Measurements from ENCODE around the gene UAP1. TPM values are rescaled to one million over a fixed set of nuclear protein-coding genes. Genes with fewer than 3 reads are reported as not detected.

UAP1 gene
- total RNA-seq, 2 donors from 2014 or later = 30.8 to 31.5 TPM

DNA sequence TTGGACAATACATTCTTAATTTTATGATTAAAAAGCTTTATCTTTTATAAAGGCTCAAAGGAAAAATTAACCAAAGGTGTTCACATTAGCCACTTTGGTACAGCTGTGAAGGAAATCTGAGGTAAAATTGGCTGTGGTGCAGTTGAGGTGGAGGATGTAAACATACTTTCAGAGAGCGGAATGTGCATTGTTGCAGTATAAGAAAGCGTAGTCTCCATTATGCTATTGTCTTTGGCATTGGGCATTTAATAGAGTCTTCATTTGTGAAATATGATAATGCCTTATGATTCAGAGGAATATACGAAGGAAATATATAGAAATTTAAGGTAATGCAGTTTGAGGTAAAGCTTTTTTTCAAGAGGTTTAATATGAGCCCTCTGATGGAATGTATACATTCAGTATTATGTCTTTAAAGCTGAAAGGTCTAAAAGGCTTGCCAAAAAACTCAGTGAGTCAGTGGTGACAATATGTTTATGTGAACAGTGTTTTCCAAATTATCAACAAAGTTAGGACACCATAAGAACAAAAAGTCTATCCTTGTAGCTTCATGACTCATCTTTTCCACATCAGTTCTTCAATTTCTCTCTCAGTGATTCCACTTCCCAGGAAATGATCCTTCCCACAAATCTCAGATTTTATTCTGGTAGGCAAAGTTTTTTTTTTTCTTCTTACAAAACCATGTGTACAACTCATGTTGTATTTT lies 43.9 kb downstream of the UAP1 start:
- no peak for ATAC-seq
- no peaks in the 10 kb centered on the region for H3K9me3 ChIP-seq (ENCODE audit: control insufficient read depth, low read length, poor library complexity, severe bottlenecking)
- H3K27ac Mint-ChIP-seq = no peak overlapping the region
- H3K4me1 Mint-ChIP-seq = no peaks in the 10 kb centered on the region
- no peak overlapping the region for H3K4me3 Mint-ChIP-seq
- no peaks in the 10 kb centered on the region for H3K27me3 Mint-ChIP-seq
- DNase-seq = no peak
- peaks cover 2% of the 10 kb centered on the region for H3K36me3 Mint-ChIP-seq (ENCODE audit: low read depth)

DNA sequence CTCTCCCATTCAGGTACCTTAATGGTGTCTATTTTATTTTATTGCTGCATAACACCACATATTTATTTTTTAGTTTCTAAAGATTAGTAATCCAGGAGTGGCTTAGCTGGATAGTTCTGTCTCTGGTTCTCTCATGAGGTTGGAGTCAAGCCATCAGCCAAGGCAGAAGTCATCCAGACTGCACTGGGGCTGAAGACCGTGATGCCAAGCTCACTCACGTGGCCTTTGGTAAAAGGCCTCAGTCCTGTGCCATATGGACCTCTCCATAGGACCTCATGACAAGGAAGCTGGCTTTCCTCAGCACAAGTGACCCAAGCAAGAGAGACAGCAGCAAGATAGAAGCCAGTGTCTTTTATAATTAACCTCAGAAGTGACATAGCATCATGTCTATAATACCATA lies 47.8 kb downstream of the UAP1 start:
- ATAC-seq = no peak
- Mint-ChIP-seq H3K4me1 (no peaks in the 10 kb centered on the region), H3K27ac (no peak overlapping the region), H3K27me3 (no peaks in the 10 kb centered on the region), H3K4me3 (no peak overlapping the region), H3K36me3 (ENCODE audit: low read depth) (no peaks in the 10 kb centered on the region)
- no peak for DNase-seq
- H3K9me3 ChIP-seq (ENCODE audit: control insufficient read depth, low read length, poor library complexity, severe bottlenecking) = no peaks in the 10 kb centered on the region

DNA sequence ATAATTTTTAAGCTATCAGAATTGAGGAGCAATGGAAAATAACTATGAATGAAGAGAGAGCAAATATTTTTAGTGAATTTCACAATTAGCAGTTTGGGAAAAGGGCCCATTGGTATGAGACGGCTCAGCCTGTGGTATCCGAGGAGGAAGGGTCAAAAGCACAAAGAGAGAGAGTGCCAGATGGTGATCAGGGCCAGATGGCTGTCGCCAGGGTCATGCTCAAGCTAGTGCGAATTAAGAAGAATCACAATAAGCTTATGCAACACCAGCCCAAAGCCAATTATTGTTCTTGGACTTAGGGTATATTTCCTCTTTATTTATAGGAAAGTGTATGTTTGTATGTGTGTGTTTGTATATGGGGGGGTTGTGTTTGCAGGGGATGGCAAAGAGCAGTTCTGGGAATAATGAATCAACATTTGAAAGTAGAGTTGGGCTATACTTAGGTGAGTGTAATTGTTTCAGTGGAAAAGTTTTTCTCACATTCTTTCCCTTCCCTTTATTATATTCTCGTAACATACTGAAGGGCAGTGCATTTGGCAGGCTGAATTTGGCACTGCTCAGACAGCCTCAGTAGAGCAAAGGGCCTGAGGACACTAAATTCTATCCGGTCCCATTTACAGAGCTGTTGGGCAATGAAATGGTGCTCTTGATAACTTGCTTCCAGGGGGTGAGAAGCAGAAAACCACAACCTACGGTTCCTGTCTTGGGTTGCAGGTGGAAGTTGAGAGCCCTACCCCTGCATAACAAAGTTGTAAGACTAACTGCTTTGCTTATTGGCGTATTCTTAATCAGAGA lies 51.3 kb downstream of the UAP1 start:
- Mint-ChIP-seq H3K4me3 (no peak overlapping the region), H3K27me3 (no peaks in the 10 kb centered on the region), H3K36me3 (ENCODE audit: low read depth) (no peaks in the 10 kb centered on the region), H3K4me1 (no peaks in the 10 kb centered on the region), H3K27ac (peak overlapping the region; percentile 56)
- DNase-seq (no peak), ATAC-seq (no peak)
- H3K9me3 ChIP-seq (ENCODE audit: control insufficient read depth, low read length, poor library complexity, severe bottlenecking) = no peaks in the 10 kb centered on the region

DNA sequence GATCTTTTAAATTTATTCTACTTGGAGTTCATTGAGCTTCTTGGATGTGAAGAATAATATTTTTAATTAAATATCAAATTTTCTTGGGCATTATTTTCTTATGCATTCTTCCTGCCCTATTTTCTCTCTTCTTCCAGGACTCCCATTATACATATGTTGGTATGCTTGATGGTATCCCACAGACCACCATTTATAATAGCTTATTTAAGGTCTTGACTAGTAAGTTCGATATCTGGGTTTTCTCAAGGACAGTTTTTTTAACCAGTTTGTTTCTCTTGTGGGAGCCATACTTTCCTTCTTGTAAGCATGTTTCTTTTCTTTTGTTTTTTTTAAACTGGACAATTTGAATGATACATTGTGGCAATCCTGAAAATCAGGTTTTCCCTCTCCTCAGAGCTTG lies 55.3 kb downstream of the UAP1 start:
- no peaks in the 10 kb centered on the region for H3K36me3 Mint-ChIP-seq (ENCODE audit: low read depth)
- H3K27me3 Mint-ChIP-seq = no peaks in the 10 kb centered on the region
- H3K9me3 ChIP-seq (ENCODE audit: control insufficient read depth, low read length, poor library complexity, severe bottlenecking) = no peaks in the 10 kb centered on the region
- DNase-seq = no peak
- no peak for ATAC-seq
- no peak overlapping the region for H3K4me3 Mint-ChIP-seq
- no peak overlapping the region for H3K27ac Mint-ChIP-seq
- H3K4me1 Mint-ChIP-seq = no peaks in the 10 kb centered on the region

DNA sequence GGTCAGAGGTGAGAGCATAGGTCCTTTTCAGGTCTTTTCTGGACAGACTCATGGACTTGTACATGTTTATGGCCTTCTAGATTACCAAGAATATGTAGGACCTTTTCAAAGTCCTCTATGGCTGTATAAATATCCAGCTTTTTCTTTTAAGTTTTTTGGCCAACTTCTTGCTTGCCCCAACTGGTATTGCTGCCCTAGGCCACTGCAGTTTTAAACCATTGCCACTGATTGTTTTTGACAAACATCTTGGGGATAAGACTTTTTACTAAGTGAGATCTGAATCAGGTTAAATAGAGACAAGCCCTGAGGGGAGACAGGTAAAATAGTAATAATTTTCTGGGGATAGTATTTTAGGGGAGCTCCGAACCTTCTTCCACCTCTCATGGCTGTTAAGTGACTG lies 56.0 kb downstream of the UAP1 start:
- Mint-ChIP-seq H3K4me1 (no peaks in the 10 kb centered on the region), H3K4me3 (no peak overlapping the region), H3K27me3 (no peaks in the 10 kb centered on the region), H3K27ac (no peak overlapping the region), H3K36me3 (ENCODE audit: low read depth) (no peaks in the 10 kb centered on the region)
- DNase-seq (no peak), ATAC-seq (no peak)
- peaks cover 1% of the 10 kb centered on the region for H3K9me3 ChIP-seq (ENCODE audit: control insufficient read depth, low read length, poor library complexity, severe bottlenecking)

DNA sequence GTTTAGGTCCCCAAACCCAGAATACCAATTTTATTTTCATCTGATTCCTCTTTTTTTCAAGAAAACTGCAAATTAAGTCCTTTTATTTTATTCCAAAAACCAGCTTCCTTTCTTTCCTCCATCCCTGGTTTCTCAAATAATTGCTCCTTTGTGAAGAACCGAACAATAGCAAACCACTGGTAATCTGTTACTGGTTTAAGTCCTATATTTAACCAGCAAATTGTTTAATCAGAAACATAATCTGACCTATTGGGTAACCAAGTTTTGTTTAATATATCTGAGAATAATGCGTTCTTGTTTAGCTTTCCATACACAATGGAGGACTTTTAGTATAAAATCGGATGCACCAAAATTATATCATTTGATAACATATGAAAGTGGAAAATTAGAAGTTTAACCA lies 57.6 kb downstream of the UAP1 start:
- Mint-ChIP-seq H3K27me3 (peaks cover 7% of the 10 kb centered on the region), H3K4me1 (no peaks in the 10 kb centered on the region), H3K4me3 (no peak overlapping the region), H3K36me3 (ENCODE audit: low read depth) (peaks cover 5% of the 10 kb centered on the region), H3K27ac (no peak overlapping the region)
- ATAC-seq (no peak), DNase-seq (no peak)
- H3K9me3 ChIP-seq (ENCODE audit: control insufficient read depth, low read length, poor library complexity, severe bottlenecking) = peaks cover 3% of the 10 kb centered on the region

DNA sequence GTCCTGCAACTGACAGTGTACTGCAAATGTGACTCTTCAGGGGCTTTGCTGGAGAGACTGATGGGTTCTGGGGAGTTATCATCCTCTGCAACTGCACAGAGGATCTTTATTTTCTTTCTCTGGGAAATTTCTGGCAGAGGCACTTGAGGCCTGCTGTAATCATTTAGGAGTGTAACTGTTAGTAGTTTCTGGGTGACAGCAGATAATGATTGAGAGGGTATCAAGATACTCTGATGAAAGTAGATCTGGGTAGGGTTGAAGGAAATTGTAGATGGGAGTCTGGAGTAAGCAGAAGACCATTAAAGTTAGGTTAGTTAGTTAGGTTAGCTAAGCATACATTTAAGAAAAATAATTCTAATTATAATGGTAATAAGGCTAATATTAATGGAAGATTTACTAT lies 59.7 kb downstream of the UAP1 start:
- no peak overlapping the region for H3K4me3 Mint-ChIP-seq
- H3K36me3 Mint-ChIP-seq (ENCODE audit: low read depth) = peaks cover 5% of the 10 kb centered on the region
- H3K27me3 Mint-ChIP-seq = peaks cover 28% of the 10 kb centered on the region
- peaks cover 2% of the 10 kb centered on the region for H3K4me1 Mint-ChIP-seq
- peaks cover 3% of the 10 kb centered on the region for H3K9me3 ChIP-seq (ENCODE audit: control insufficient read depth, low read length, poor library complexity, severe bottlenecking)
- DNase-seq (no peak), ATAC-seq (no peak)
- no peak overlapping the region for H3K27ac Mint-ChIP-seq

DNA sequence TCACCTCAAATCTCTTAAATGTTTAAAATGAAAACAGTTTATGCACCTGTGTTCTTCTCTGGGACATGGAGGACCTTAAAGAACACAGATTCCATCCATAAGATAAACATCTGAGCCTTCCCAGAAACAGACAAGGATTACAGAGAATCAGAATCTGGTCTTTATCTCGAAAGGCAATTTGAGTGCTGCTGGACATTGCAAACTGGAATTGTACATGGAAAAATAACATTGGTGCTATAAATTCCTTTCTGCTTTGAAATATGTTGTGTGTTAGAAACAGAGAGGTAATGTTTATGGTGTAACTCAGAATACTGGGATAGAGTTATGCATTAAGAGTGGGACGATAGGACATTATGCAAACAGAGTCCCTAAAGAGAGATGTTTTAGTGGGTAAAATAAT lies 64.2 kb downstream of the UAP1 start:
- H3K4me3 Mint-ChIP-seq = no peak overlapping the region
- no peak overlapping the region for H3K27ac Mint-ChIP-seq
- no peak for DNase-seq
- peaks cover 8% of the 10 kb centered on the region for H3K36me3 Mint-ChIP-seq (ENCODE audit: low read depth)
- peaks cover 3% of the 10 kb centered on the region for H3K9me3 ChIP-seq (ENCODE audit: control insufficient read depth, low read length, poor library complexity, severe bottlenecking)
- H3K4me1 Mint-ChIP-seq = peaks cover 5% of the 10 kb centered on the region
- H3K27me3 Mint-ChIP-seq = peaks cover 61% of the 10 kb centered on the region
- no peak for ATAC-seq

DNA sequence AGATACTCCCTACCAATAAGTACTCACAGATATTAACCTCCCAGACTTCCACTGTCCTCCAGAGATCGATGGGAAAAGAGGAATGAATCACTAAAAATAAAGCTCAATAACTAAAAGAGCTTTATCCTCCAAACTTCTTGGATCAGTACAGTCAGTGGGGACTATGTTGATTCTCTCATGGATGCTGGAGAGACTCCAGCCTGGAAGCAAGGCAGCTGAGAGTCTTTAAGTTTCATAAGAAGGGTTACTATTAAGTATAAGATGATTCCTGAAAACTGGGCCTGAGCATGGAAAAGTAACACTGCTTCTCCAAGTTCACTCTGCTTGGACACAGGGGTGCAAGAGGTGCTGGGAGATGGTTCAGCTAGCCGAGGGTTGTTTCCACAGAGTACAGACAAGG lies 64.6 kb downstream of the UAP1 start:
- DNase-seq = no peak
- peaks cover 5% of the 10 kb centered on the region for H3K4me1 Mint-ChIP-seq

DNA sequence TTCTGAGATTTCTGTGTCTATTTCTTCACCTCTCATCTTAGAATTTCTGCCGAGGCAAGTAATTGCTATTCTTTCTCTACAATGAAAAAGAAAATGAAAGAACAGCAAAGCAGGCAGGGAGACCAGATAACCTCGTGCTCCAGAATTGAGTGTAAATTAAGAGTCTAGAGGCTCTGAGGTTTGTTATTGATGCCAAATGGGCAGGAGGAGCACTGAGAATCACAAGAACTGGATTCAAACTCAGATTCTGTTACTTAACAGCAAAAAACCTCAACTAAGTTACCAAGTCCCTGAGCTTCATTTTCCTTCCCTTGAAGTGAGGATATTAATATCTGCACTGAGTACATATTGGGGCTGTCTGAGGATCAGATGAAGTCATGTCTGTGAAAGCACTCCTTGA lies 65.2 kb downstream of the UAP1 start:
- H3K9me3 ChIP-seq (ENCODE audit: control insufficient read depth, low read length, poor library complexity, severe bottlenecking) = peaks cover 3% of the 10 kb centered on the region
- H3K4me3 Mint-ChIP-seq = no peak overlapping the region
- H3K36me3 Mint-ChIP-seq (ENCODE audit: low read depth) = peaks cover 8% of the 10 kb centered on the region
- H3K4me1 Mint-ChIP-seq = peaks cover 5% of the 10 kb centered on the region
- no peak for ATAC-seq
- DNase-seq = no peak
- no peak overlapping the region for H3K27ac Mint-ChIP-seq
- H3K27me3 Mint-ChIP-seq = peaks cover 69% of the 10 kb centered on the region

More for the DNA sequence above, 64.6 kb downstream of the UAP1 start:
- H3K27ac Mint-ChIP-seq = no peak overlapping the region
- H3K4me3 Mint-ChIP-seq = no peak overlapping the region
- ATAC-seq = no peak
- peaks cover 3% of the 10 kb centered on the region for H3K9me3 ChIP-seq (ENCODE audit: control insufficient read depth, low read length, poor library complexity, severe bottlenecking)
- peaks cover 8% of the 10 kb centered on the region for H3K36me3 Mint-ChIP-seq (ENCODE audit: low read depth)
- peaks cover 62% of the 10 kb centered on the region for H3K27me3 Mint-ChIP-seq

DNA sequence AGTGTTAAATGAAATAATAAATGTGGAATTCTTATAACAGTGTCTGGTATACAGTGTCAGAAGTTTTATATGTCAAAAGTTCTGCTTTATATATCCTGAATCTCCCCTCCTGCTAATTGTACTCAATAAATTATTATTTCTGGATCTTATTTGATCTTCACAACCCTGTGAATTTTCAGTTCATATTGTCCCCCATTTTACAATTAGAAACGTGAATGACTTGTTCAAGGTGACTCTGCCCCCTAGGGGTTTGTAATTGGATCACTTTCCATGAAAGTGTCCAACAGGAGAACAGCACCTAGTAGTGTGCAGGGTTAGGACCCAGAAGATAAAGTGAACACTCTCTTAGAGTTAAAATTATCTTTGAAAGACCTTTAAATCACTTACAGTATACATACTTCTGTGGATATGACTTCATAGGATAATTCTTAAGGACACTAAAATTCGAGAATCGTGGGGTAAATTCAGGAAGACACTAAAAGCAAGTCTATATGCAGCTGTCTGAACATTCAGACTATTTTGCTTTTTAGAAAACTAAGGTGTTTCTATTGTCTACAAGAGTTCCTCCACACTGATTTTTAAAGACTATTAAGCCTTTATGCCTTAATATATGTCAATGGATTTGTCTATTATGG lies 66.3 kb downstream of the UAP1 start:
- no peaks in the 10 kb centered on the region for H3K9me3 ChIP-seq (ENCODE audit: control insufficient read depth, low read length, poor library complexity, severe bottlenecking)
- no peak overlapping the region for H3K4me3 Mint-ChIP-seq
- peaks cover 7% of the 10 kb centered on the region for H3K4me1 Mint-ChIP-seq
- H3K27ac Mint-ChIP-seq = no peak overlapping the region
- peaks cover 74% of the 10 kb centered on the region for H3K27me3 Mint-ChIP-seq
- H3K36me3 Mint-ChIP-seq (ENCODE audit: low read depth) = peaks cover 9% of the 10 kb centered on the region
- ATAC-seq (no peak), DNase-seq (no peak)

DNA sequence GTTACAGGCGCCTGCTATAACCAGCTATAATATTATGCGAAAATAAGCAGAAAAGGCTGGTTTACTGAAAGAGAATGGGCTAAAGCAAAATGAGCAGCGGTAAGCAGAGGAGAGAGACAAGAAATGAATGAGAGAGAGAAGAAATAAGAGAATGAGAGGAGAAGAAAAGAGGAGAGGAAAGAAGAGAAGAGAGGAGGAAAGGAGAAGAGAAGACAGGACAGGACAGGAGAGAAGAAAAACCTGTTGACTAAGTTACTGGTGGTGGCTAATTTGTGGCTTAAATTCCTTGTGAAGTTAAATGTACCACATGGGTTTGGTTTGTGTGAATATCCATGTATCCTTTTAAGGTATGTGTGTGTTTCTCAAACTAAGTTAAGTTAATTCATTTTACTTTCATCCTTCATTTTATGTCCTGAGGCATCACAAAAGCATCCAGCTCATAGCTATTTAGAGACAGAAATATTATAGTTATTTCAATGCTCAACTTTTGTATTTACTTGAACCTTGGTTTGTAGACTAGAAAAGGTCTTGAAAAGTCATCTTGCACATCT lies 67.6 kb downstream of the UAP1 start:
- H3K36me3 Mint-ChIP-seq (ENCODE audit: low read depth) = peaks cover 5% of the 10 kb centered on the region
- no peak overlapping the region for H3K4me3 Mint-ChIP-seq
- H3K27ac Mint-ChIP-seq = no peak overlapping the region
- H3K9me3 ChIP-seq (ENCODE audit: control insufficient read depth, low read length, poor library complexity, severe bottlenecking) = no peaks in the 10 kb centered on the region
- DNase-seq (no peak), ATAC-seq (no peak)
- H3K27me3 Mint-ChIP-seq = peaks cover 70% of the 10 kb centered on the region
- H3K4me1 Mint-ChIP-seq = peaks cover 8% of the 10 kb centered on the region

DNA sequence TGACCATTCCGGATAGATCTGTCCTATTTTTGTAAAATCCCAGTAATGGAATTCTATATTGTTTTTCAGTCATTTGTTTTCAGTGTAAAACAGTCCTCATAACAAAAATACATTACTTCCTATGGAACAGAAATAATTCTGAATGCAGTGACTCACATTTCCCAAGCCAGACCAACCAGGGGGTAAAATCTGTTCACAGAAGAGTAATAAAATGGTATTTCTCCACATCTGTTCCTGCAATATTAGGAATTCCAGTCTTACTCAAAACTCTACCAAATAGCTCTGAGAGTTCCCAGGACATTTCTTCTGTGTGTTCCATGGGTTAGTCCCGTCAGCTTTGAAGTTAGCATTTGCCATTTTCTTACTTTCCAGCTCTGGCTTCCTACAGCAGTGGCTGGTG lies 68.1 kb downstream of the UAP1 start:
- no peaks in the 10 kb centered on the region for H3K9me3 ChIP-seq (ENCODE audit: control insufficient read depth, low read length, poor library complexity, severe bottlenecking)
- DNase-seq = no peak
- Mint-ChIP-seq H3K36me3 (ENCODE audit: low read depth) (peaks cover 5% of the 10 kb centered on the region), H3K27ac (no peak overlapping the region), H3K27me3 (peaks cover 66% of the 10 kb centered on the region), H3K4me1 (peaks cover 8% of the 10 kb centered on the region), H3K4me3 (no peak overlapping the region)
- no peak for ATAC-seq
